KOPT-K1 (cell line): Measurements from ENCODE around the gene SDK2.

Experiments used
- H3K27ac ChIP-seq: fragments of 200-600 bp; sonication (generic); 2 replicates; pipeline ENCODE4 v1.5.1; 2016; ENCODE audit warnings: antibody characterized with exemption, mild to moderate bottlenecking, low read depth, low read length; ENCODE audit not compliant: poor library complexity, severe bottlenecking
- H3K36me3 ChIP-seq: fragments of 200-600 bp; sonication (generic); 2 replicates; pipeline ENCODE4 v1.5.1; 2017; ENCODE audit warnings: antibody characterized with exemption, mild to moderate bottlenecking, low read length, moderate library complexity; ENCODE audit not compliant: insufficient read depth
- H3K9me3 ChIP-seq: fragments of 200-600 bp; sonication (generic); 2 replicates; pipeline ENCODE4 v1.5.1; 2017; ENCODE audit warnings: antibody characterized with exemption, low read length, mild to moderate bottlenecking; ENCODE audit not compliant: insufficient read depth, poor library complexity, severe bottlenecking

The SDK2 gene

GRCh38 chr17:73444021-73444420, 200.2 kb downstream of the SDK2 start:
- Histone ChIP-seq H3K9me3 (no peaks in the 10 kb centered on the region), H3K36me3 (no peaks in the 10 kb centered on the region), H3K27ac (no peak overlapping the region)

- Histone ChIP-seq H3K36me3 (no peaks in the 10 kb centered on the region), H3K27ac (no peak overlapping the region), H3K9me3 (no peaks in the 10 kb centered on the region)
Observed at GRCh38 chr17:73439597-73439996, 204.6 kb downstream of the SDK2 start.

GRCh38 chr17:73437826-73438225, 206.4 kb downstream of the SDK2 start:
- no peaks in the 10 kb centered on the region for H3K36me3 ChIP-seq
- H3K9me3 ChIP-seq = no peaks in the 10 kb centered on the region
- H3K27ac ChIP-seq = no peak overlapping the region

- H3K36me3 ChIP-seq = no peaks in the 10 kb centered on the region
- no peak overlapping the region for H3K27ac ChIP-seq
- H3K9me3 ChIP-seq = no peaks in the 10 kb centered on the region
Observed at GRCh38 chr17:73436954-73437353, 207.3 kb downstream of the SDK2 start.

- no peaks in the 10 kb centered on the region for H3K9me3 ChIP-seq
- no peaks in the 10 kb centered on the region for H3K36me3 ChIP-seq
- H3K27ac ChIP-seq = no peak overlapping the region
Observed at GRCh38 chr17:73435412-73435811, 208.8 kb downstream of the SDK2 start.

- no peaks in the 10 kb centered on the region for H3K9me3 ChIP-seq
- no peaks in the 10 kb centered on the region for H3K36me3 ChIP-seq
- H3K27ac ChIP-seq = peak overlapping the region; percentile 4
Observed at GRCh38 chr17:73434154-73434553, 210.1 kb downstream of the SDK2 start.

GRCh38 chr17:73433501-73433900, 210.7 kb downstream of the SDK2 start:
- Histone ChIP-seq H3K27ac (peak overlapping the region; percentile 4), H3K36me3 (no peaks in the 10 kb centered on the region), H3K9me3 (no peaks in the 10 kb centered on the region)

GRCh38 chr17:73432624-73433190, 211.5 kb downstream of the SDK2 start:
- H3K27ac ChIP-seq = peak overlapping the region; percentile 81
- no peaks in the 10 kb centered on the region for H3K36me3 ChIP-seq
- no peaks in the 10 kb centered on the region for H3K9me3 ChIP-seq

GRCh38 chr17:73431401-73432205, 212.6 kb downstream of the SDK2 start:
- H3K27ac ChIP-seq = peak overlapping the region; percentile 81
- no peaks in the 10 kb centered on the region for H3K36me3 ChIP-seq
- no peaks in the 10 kb centered on the region for H3K9me3 ChIP-seq

- Histone ChIP-seq H3K9me3 (no peaks in the 10 kb centered on the region), H3K27ac (peak overlapping the region; percentile 81)
Observed at GRCh38 chr17:73430848-73431247, 213.4 kb downstream of the SDK2 start.

GRCh38 chr17:73430165-73430680, 214.0 kb downstream of the SDK2 start:
- H3K9me3 ChIP-seq = no peaks in the 10 kb centered on the region
- H3K27ac ChIP-seq = peak overlapping the region; percentile 81
- H3K36me3 ChIP-seq = no peaks in the 10 kb centered on the region

More at GRCh38 chr17:73430848-73431247, 213.4 kb downstream of the SDK2 start:
- H3K36me3 ChIP-seq = no peaks in the 10 kb centered on the region

GRCh38 chr17:73429440-73430164, 214.6 kb downstream of the SDK2 start:
- no peaks in the 10 kb centered on the region for H3K9me3 ChIP-seq
- peak overlapping the region; percentile 81 for H3K27ac ChIP-seq
- no peaks in the 10 kb centered on the region for H3K36me3 ChIP-seq

- Histone ChIP-seq H3K27ac (no peak overlapping the region), H3K9me3 (no peaks in the 10 kb centered on the region), H3K36me3 (no peaks in the 10 kb centered on the region; the same call in 1 of the 2 replicates)
Observed at GRCh38 chr17:73427198-73427597, 217.0 kb downstream of the SDK2 start.

GRCh38 chr17:73424571-73424970, 219.7 kb downstream of the SDK2 start:
- no peak overlapping the region for H3K27ac ChIP-seq
- H3K36me3 ChIP-seq = no peaks in the 10 kb centered on the region; the same call in 1 of the 2 replicates
- H3K9me3 ChIP-seq = no peaks in the 10 kb centered on the region

- no peaks in the 10 kb centered on the region for H3K9me3 ChIP-seq
- H3K27ac ChIP-seq = no peak overlapping the region
- no peaks in the 10 kb centered on the region; the same call in 1 of the 2 replicates for H3K36me3 ChIP-seq
Observed at GRCh38 chr17:73423806-73424205, 220.4 kb downstream of the SDK2 start.
